HL-60 (cell line): ENCODE measurements around the gene ADAMTS14.

Experiments
- DNase-seq, 2 experiments: peaks; one replicate each; pipeline ENCODE4 v3.0.0-alpha.2; 2010 to 2020; ENCODE audit warnings: low read depth in 1 of 2, low spot score in 1 of 2
- H3K27ac ChIP-seq: fragments of 250-450 bp; sonication (Bioruptor Pico); replicated peaks from 2 replicates; pipeline ENCODE4 v1.5.1; 2020; ENCODE audit warnings: mild to moderate bottlenecking, moderate library complexity
- H3K27me3 ChIP-seq: fragments of 250-450 bp; sonication (Bioruptor Pico); 2 replicates; pipeline ENCODE4 v1.5.1; 2021; ENCODE audit warnings: mild to moderate bottlenecking, moderate library complexity; ENCODE audit not compliant: insufficient read depth, poor library complexity, severe bottlenecking
- H3K4me3 ChIP-seq: replicated peaks from 2 replicates; pipeline ENCODE4 v1.5.1; 2011; ENCODE audit warnings: mild to moderate bottlenecking, control low read depth, low read length; ENCODE audit not compliant: insufficient read depth
- GABPA ChIP-seq: IDR thresholded peaks from 2 replicates; pipeline ENCODE4 v1.6.1; 2012; ENCODE audit warnings: low read depth
- POLR2AphosphoS5 ChIP-seq: IDR thresholded peaks from 2 replicates; pipeline ENCODE4 v1.6.1; 2012; ENCODE audit warnings: low read depth
- SPI1 ChIP-seq: IDR thresholded peaks from 2 replicates; pipeline ENCODE4 v1.6.1; 2012; ENCODE audit warnings: low read depth, mild to moderate bottlenecking, borderline replicate concordance
- TF ChIP-seq, protein P1 (sequence below): IDR thresholded peaks from 2 replicates; pipeline ENCODE4 v1.6.1; 2012; ENCODE audit warnings: low read depth; ENCODE audit not compliant: insufficient replicate concordance
- TF ChIP-seq, protein P2 (sequence below): IDR thresholded peaks from one replicate; pipeline ENCODE4 v1.5.1; 2011; ENCODE audit warnings: low read length, control low read depth, inconsistent platforms; ENCODE audit not compliant: insufficient read depth

The ADAMTS14 gene

DNA sequence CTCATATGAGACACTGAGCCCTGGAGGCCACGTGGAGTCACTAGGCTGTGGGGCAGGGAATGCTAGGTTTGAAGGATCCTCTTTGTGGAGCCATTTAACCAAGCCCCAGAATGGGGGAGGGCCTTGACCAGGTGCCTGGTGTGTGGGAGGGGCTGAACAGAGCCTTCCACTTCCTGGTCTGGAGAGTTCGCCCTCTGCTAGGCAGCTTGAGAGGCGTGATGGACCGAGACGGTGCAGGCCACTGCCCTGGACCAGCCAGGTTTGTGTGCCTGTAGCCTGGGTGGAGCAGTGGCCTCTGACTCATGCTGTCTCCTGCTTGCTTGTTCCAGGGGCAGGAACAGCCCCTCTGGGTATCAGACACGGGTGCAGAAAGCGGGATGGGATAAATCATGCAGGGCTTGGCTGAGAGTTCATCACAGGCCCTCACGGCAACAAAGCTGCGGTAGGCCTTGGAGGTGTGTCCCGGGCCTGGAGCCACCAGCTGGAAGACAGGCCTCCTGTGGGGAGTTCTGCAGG lies 27.4 kb downstream of the ADAMTS14 start:
- no peak overlapping the region for H3K4me3 ChIP-seq
- H3K27me3 ChIP-seq, result no peaks in the 10 kb centered on the region
- DNase-seq, result peak in 1 of 2 experiments; percentile 9
- no peak overlapping the region for H3K27ac ChIP-seq
- TF ChIP-seq, protein P1, sequence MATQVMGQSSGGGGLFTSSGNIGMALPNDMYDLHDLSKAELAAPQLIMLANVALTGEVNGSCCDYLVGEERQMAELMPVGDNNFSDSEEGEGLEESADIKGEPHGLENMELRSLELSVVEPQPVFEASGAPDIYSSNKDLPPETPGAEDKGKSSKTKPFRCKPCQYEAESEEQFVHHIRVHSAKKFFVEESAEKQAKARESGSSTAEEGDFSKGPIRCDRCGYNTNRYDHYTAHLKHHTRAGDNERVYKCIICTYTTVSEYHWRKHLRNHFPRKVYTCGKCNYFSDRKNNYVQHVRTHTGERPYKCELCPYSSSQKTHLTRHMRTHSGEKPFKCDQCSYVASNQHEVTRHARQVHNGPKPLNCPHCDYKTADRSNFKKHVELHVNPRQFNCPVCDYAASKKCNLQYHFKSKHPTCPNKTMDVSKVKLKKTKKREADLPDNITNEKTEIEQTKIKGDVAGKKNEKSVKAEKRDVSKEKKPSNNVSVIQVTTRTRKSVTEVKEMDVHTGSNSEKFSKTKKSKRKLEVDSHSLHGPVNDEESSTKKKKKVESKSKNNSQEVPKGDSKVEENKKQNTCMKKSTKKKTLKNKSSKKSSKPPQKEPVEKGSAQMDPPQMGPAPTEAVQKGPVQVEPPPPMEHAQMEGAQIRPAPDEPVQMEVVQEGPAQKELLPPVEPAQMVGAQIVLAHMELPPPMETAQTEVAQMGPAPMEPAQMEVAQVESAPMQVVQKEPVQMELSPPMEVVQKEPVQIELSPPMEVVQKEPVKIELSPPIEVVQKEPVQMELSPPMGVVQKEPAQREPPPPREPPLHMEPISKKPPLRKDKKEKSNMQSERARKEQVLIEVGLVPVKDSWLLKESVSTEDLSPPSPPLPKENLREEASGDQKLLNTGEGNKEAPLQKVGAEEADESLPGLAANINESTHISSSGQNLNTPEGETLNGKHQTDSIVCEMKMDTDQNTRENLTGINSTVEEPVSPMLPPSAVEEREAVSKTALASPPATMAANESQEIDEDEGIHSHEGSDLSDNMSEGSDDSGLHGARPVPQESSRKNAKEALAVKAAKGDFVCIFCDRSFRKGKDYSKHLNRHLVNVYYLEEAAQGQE, result no peak
- TF ChIP-seq GABPA (no peak), POLR2AphosphoS5 (no peak), SPI1 (no peak)
- TF ChIP-seq, protein P2, sequence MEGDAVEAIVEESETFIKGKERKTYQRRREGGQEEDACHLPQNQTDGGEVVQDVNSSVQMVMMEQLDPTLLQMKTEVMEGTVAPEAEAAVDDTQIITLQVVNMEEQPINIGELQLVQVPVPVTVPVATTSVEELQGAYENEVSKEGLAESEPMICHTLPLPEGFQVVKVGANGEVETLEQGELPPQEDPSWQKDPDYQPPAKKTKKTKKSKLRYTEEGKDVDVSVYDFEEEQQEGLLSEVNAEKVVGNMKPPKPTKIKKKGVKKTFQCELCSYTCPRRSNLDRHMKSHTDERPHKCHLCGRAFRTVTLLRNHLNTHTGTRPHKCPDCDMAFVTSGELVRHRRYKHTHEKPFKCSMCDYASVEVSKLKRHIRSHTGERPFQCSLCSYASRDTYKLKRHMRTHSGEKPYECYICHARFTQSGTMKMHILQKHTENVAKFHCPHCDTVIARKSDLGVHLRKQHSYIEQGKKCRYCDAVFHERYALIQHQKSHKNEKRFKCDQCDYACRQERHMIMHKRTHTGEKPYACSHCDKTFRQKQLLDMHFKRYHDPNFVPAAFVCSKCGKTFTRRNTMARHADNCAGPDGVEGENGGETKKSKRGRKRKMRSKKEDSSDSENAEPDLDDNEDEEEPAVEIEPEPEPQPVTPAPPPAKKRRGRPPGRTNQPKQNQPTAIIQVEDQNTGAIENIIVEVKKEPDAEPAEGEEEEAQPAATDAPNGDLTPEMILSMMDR, result no peak

DNA sequence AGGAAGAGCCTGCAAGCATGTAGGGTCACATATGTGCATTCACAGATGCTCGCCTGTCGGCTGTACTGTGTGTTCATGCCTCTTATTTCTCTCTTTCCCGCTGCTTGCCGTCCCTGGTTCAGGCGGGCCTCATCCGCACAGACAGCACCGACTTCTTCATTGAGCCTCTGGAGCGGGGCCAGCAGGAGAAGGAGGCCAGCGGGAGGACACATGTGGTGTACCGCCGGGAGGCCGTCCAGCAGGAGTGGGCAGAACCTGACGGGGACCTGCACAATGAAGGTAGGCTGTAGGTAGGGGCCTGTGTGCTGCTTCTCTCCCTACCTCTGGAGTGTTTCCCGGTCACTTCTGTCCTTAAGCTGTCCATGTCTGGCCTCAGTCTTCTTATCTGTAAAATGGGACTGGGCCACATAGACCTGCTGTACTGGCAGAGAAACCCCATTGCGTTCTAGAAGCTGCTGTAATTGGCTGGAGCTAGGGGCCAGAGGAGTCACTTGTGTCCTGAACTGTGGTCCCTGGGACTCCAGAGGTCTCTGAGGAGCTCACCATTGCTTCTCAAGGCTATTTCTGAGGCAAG lies 30.0 kb downstream of the ADAMTS14 start:
- no peak for DNase-seq
- no peak overlapping the region for H3K4me3 ChIP-seq
- TF ChIP-seq, protein P2, result no peak
- TF ChIP-seq, protein P1, result no peak
- TF ChIP-seq POLR2AphosphoS5 (no peak), GABPA (no peak), SPI1 (no peak)
- H3K27ac ChIP-seq, result no peak overlapping the region
- no peaks in the 10 kb centered on the region for H3K27me3 ChIP-seq

DNA sequence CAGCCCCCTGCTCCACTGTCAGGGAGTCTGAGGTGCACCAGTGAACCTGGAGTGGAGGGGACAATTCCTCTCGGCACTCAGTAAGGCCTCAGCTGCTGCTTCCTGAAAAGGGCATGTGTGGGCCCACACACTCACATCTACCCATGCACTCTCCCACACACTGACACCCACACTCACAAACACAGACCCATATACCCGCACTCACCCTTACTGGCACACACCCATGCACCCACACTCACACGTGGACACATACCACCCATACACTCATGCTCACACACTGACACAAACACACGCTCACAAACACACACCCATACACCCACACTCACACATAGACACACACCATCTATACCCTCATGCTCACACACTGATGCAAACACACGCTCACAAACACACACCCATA lies 31.9 kb downstream of the ADAMTS14 start:
- no peaks in the 10 kb centered on the region for H3K27me3 ChIP-seq
- H3K27ac ChIP-seq, result no peak overlapping the region
- H3K4me3 ChIP-seq, result no peak overlapping the region
- TF ChIP-seq, protein P1, result no peak
- TF ChIP-seq POLR2AphosphoS5, result no peak
- TF ChIP-seq SPI1, result no peak
- TF ChIP-seq GABPA, result no peak
- TF ChIP-seq, protein P2, result no peak
- no peak for DNase-seq
